GM12878 (cell line): ENCODE data around the gene VPS54.

Source experiments
- ATF7 ChIP-seq: fragments of 450-650 bp; IDR thresholded peaks from 2 replicates; pipeline ENCODE4 v1.6.1; 2016; ENCODE audit warnings: low read depth, mild to moderate bottlenecking
- CREB1 ChIP-seq: IDR thresholded peaks from 2 replicates; pipeline ENCODE4 v1.6.1; 2012; ENCODE audit warnings: low read depth, mild to moderate bottlenecking, inconsistent platforms
- ETV6 ChIP-seq, 2 experiments: fragments of 450-650 bp in 1 of 2; IDR thresholded peaks in 1 of 2; conservative IDR thresholded peaks in 1 of 2; 2 replicates each; pipeline ENCODE4 v1.6.1; 2014; ENCODE audit warnings: antibody characterized with exemption in 1 of 2, borderline replicate concordance in 1 of 2, low read depth in 1 of 2, mild to moderate bottlenecking in 1 of 2, moderate library complexity in 1 of 2
- IRF3 ChIP-seq: fragments of 450-650 bp; IDR thresholded peaks from 2 replicates; pipeline ENCODE4 v1.6.1; 2014; ENCODE audit warnings: mild to moderate bottlenecking
- JUND ChIP-seq: IDR thresholded peaks from 2 replicates; pipeline ENCODE4 v1.6.1; 2012; ENCODE audit warnings: low read depth, mild to moderate bottlenecking, low read length, improper control_type of control experiment, moderate library complexity
- KLF5 ChIP-seq: fragments of 450-650 bp; IDR thresholded peaks from 2 replicates; pipeline ENCODE4 v1.6.1; 2014; ENCODE audit warnings: mild to moderate bottlenecking; ENCODE audit not compliant: partially characterized antibody
- MXI1 ChIP-seq: fragments of 150-350 bp; IDR thresholded peaks from 2 replicates; pipeline ENCODE4 v1.6.1; 2011; ENCODE audit warnings: low read depth, mild to moderate bottlenecking, inconsistent platforms, low read length, improper control_type of control experiment
- POLR2A ChIP-seq: IDR thresholded peaks from 2 replicates; pipeline ENCODE4 v1.6.1; 2011; ENCODE audit warnings: low read depth, mild to moderate bottlenecking, low read length
- POLR2AphosphoS5 ChIP-seq: IDR thresholded peaks from 2 replicates; pipeline ENCODE4 v1.6.1; 2011; ENCODE audit warnings: mild to moderate bottlenecking, low read length, inconsistent platforms
- RAD21 ChIP-seq: IDR thresholded peaks from 2 replicates; pipeline ENCODE4 v1.6.1; 2011; ENCODE audit warnings: mild to moderate bottlenecking, low read depth, low read length, moderate library complexity; ENCODE audit not compliant: insufficient read depth
- SIN3A ChIP-seq: IDR thresholded peaks from 2 replicates; pipeline ENCODE4 v1.6.1; 2012; ENCODE audit warnings: low read depth, low read length, improper control_type of control experiment
- ZBTB40 ChIP-seq: fragments of 450-650 bp; IDR thresholded peaks from 2 replicates; pipeline ENCODE4 v1.6.1; 2016; ENCODE audit warnings: mild to moderate bottlenecking, moderate library complexity, borderline replicate concordance
- TF ChIP-seq, protein P1 (sequence below), 3 experiments: IDR thresholded peaks in 2 of 3; conservative IDR thresholded peaks in 1 of 3; 2 replicates each; pipeline ENCODE4 v1.5.1; 2011; ENCODE audit warnings: low read depth in 3 of 3, low read length in 3 of 3, mild to moderate bottlenecking in 3 of 3, control low read depth in 2 of 3, moderate library complexity in 2 of 3, inconsistent platforms in 1 of 3, mixed read lengths in 1 of 3; ENCODE audit not compliant: control insufficient read depth in 2 of 3, insufficient read depth in 1 of 3; ENCODE audit errors: extremely low read depth in 1 of 3

GRCh38 chr2:63982335-63982734 lies 36.9 kb downstream of the VPS54 start:
- TF ChIP-seq POLR2AphosphoS5 (no peak), POLR2A (no peak), RAD21 (no peak), CREB1 (no peak), ZBTB40 (no peak), MXI1 (no peak), JUND (no peak), ATF7 (no peak), KLF5 (no peak), IRF3 (no peak), ETV6 (conservative IDR thresholded peaks at IDR 0.05 in 1 of 2, IDR thresholded peaks at IDR 0.05 in 1 of 2; ENCODE audit: borderline replicate concordance in 1 of 2, low read depth in 1 of 2) (no peak), SIN3A (no peak)
- TF ChIP-seq, protein P1, sequence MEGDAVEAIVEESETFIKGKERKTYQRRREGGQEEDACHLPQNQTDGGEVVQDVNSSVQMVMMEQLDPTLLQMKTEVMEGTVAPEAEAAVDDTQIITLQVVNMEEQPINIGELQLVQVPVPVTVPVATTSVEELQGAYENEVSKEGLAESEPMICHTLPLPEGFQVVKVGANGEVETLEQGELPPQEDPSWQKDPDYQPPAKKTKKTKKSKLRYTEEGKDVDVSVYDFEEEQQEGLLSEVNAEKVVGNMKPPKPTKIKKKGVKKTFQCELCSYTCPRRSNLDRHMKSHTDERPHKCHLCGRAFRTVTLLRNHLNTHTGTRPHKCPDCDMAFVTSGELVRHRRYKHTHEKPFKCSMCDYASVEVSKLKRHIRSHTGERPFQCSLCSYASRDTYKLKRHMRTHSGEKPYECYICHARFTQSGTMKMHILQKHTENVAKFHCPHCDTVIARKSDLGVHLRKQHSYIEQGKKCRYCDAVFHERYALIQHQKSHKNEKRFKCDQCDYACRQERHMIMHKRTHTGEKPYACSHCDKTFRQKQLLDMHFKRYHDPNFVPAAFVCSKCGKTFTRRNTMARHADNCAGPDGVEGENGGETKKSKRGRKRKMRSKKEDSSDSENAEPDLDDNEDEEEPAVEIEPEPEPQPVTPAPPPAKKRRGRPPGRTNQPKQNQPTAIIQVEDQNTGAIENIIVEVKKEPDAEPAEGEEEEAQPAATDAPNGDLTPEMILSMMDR (IDR thresholded peaks at IDR 0.05 in 2 of 3, conservative IDR thresholded peaks at IDR 0.05 in 1 of 3; ENCODE audit: control insufficient read depth in 2 of 3, extremely low read depth in 1 of 3, insufficient read depth in 1 of 3, low read depth in 3 of 3, low read length in 3 of 3) = no peak
